ENCODE measurements around the gene HEATR5A.
A peak's percentile ranks its signal among the peaks of the same experiment; 100 is the strongest.
"Not testable (repeated sequence)": the region's sequence is repeated elsewhere in the genome, so short reads cannot be mapped to it uniquely, and the experiment has no call there.

HEATR5A gene

GRCh38 chr14:31442284-31442683 lies 21.9 kb upstream of the HEATR5A start:
- DNase-seq (ENCODE audit: insufficient read length) (no peak), FAIRE-seq (no peak)
- TF ChIP-seq TAF1 (IDR thresholded peaks at IDR 0.05; ENCODE audit: borderline replicate concordance, low read depth, low read length) (no peak), POLR2A (IDR thresholded peaks at IDR 0.05; ENCODE audit: low read depth, low read length) (no peak), POLR2AphosphoS5 (IDR thresholded peaks at IDR 0.05; ENCODE audit: low read depth, low read length) (no peak)

GRCh38 chr14:31441273-31442111 lies 21.1 kb upstream of the HEATR5A start:
- DNase-seq (ENCODE audit: insufficient read length) (no peak), FAIRE-seq (no peak)
- TF ChIP-seq POLR2AphosphoS5 (IDR thresholded peaks at IDR 0.05; ENCODE audit: low read depth, low read length) (no peak), TAF1 (IDR thresholded peaks at IDR 0.05; ENCODE audit: borderline replicate concordance, low read depth, low read length) (no peak), POLR2A (IDR thresholded peaks at IDR 0.05; ENCODE audit: low read depth, low read length) (no peak)

GRCh38 chr14:31440280-31440679 lies 19.9 kb upstream of the HEATR5A start:
- no peak for FAIRE-seq
- TF ChIP-seq POLR2AphosphoS5 (IDR thresholded peaks at IDR 0.05; ENCODE audit: low read depth, low read length) (no peak), TAF1 (IDR thresholded peaks at IDR 0.05; ENCODE audit: borderline replicate concordance, low read depth, low read length) (no peak), POLR2A (IDR thresholded peaks at IDR 0.05; ENCODE audit: low read depth, low read length) (no peak)
- DNase-seq (ENCODE audit: insufficient read length): no peak

GRCh38 chr14:31439561-31439960 lies 19.2 kb upstream of the HEATR5A start:
- FAIRE-seq: no peak

GRCh38 chr14:31437045-31437691 lies 16.8 kb upstream of the HEATR5A start:
- not testable (repeated sequence) for FAIRE-seq; DNase-seq (ENCODE audit: insufficient read length)

More at GRCh38 chr14:31439561-31439960, 19.2 kb upstream of the HEATR5A start:
- DNase-seq (ENCODE audit: insufficient read length): no peak
- no peak for TF ChIP-seq TAF1 (IDR thresholded peaks at IDR 0.05; ENCODE audit: borderline replicate concordance, low read depth, low read length)
- TF ChIP-seq POLR2A (IDR thresholded peaks at IDR 0.05; ENCODE audit: low read depth, low read length): no peak
- no peak for TF ChIP-seq POLR2AphosphoS5 (IDR thresholded peaks at IDR 0.05; ENCODE audit: low read depth, low read length)

- FAIRE-seq (no peak), DNase-seq (ENCODE audit: insufficient read length) (no peak)
- TF ChIP-seq TAF1 (IDR thresholded peaks at IDR 0.05; ENCODE audit: borderline replicate concordance, low read depth, low read length): no peak
- no peak for TF ChIP-seq POLR2A (IDR thresholded peaks at IDR 0.05; ENCODE audit: low read depth, low read length)
- no peak for TF ChIP-seq POLR2AphosphoS5 (IDR thresholded peaks at IDR 0.05; ENCODE audit: low read depth, low read length)
Observed at GRCh38 chr14:31435276-31435675, 14.9 kb upstream of the HEATR5A start.

GRCh38 chr14:31430634-31431264 lies 10.4 kb upstream of the HEATR5A start:
- TF ChIP-seq POLR2AphosphoS5 (IDR thresholded peaks at IDR 0.05; ENCODE audit: low read depth, low read length) (no peak), TAF1 (IDR thresholded peaks at IDR 0.05; ENCODE audit: borderline replicate concordance, low read depth, low read length) (no peak), POLR2A (IDR thresholded peaks at IDR 0.05; ENCODE audit: low read depth, low read length) (no peak)
- FAIRE-seq (no peak), DNase-seq (ENCODE audit: insufficient read length) (no peak)

- FAIRE-seq: no peak
- no peak for TF ChIP-seq POLR2AphosphoS5 (IDR thresholded peaks at IDR 0.05; ENCODE audit: low read depth, low read length)
- no peak for TF ChIP-seq POLR2A (IDR thresholded peaks at IDR 0.05; ENCODE audit: low read depth, low read length)
- TF ChIP-seq TAF1 (IDR thresholded peaks at IDR 0.05; ENCODE audit: borderline replicate concordance, low read depth, low read length): no peak
- no peak for DNase-seq (ENCODE audit: insufficient read length)
Observed at GRCh38 chr14:31429791-31430190, 9.4 kb upstream of the HEATR5A start.

GRCh38 chr14:31428011-31428410 lies 7.7 kb upstream of the HEATR5A start:
- TF ChIP-seq TAF1 (IDR thresholded peaks at IDR 0.05; ENCODE audit: borderline replicate concordance, low read depth, low read length) (no peak), POLR2AphosphoS5 (IDR thresholded peaks at IDR 0.05; ENCODE audit: low read depth, low read length) (no peak), POLR2A (IDR thresholded peaks at IDR 0.05; ENCODE audit: low read depth, low read length) (no peak)
- FAIRE-seq: no peak
- DNase-seq (ENCODE audit: insufficient read length): no peak

GRCh38 chr14:31426663-31427062 lies 6.3 kb upstream of the HEATR5A start:
- no peak for FAIRE-seq
- DNase-seq (ENCODE audit: insufficient read length): no peak
- TF ChIP-seq TAF1 (IDR thresholded peaks at IDR 0.05; ENCODE audit: borderline replicate concordance, low read depth, low read length): no peak
- TF ChIP-seq POLR2AphosphoS5 (IDR thresholded peaks at IDR 0.05; ENCODE audit: low read depth, low read length): no peak
- no peak for TF ChIP-seq POLR2A (IDR thresholded peaks at IDR 0.05; ENCODE audit: low read depth, low read length)

GRCh38 chr14:31425905-31426304 lies 5.6 kb upstream of the HEATR5A start:
- TF ChIP-seq TAF1 (IDR thresholded peaks at IDR 0.05; ENCODE audit: borderline replicate concordance, low read depth, low read length) (no peak), POLR2AphosphoS5 (IDR thresholded peaks at IDR 0.05; ENCODE audit: low read depth, low read length) (no peak), POLR2A (IDR thresholded peaks at IDR 0.05; ENCODE audit: low read depth, low read length) (no peak)
- DNase-seq (ENCODE audit: insufficient read length): no peak
- peak; percentile 17 for FAIRE-seq
